Cerebellar nuclear complex (tissue), 1 donor: ENCODE data around the gene DNMT3A.
A peak's percentile ranks its signal among the peaks of the same experiment; 100 is the strongest.

ENCODE experiments used
- DNase-seq, 2 experiments: peaks; one replicate each; lab custom pipeline; 2025; lab: John Stamatoyannopoulos, UW

The DNMT3A gene

DNA sequence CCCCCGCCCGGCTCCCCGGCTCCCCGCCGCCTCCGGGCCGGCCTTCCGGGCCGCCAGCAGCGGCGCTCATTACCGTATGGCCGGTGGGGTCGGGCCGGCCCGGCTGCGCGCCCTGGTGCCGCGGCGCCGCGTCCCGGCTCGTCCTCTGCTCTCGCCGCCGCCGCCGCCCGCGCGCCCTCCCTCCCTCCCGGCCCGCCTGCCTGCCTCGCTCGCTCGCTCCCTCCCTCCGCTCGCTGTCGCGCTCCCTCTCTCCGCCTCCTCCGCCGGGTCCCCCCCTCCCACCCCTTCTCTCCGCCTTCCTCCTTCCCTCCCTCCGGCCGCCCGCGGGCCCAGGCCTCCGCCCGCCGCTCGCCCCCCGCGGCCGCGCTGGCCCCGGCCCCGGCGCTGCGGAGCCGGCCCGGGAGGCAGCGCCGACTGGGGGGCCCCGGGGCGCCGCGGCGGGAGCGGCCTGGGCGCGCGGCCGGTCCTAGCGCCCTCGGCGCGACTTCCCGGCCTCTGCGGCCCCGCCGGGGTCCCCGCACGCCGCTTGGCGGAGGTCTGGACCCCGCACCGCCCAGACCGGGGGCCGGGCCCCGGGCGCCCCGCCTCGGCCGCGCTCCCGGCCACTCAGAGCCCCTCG lies at the start of gene DNMT3A:
Gene DNMT3A (minus strand): TSS at position 173 of the 619 bp plus-strand sequence. CDS start 27,941 bp downstream, outside the sequence.
- DNase-seq = no peak

DNA sequence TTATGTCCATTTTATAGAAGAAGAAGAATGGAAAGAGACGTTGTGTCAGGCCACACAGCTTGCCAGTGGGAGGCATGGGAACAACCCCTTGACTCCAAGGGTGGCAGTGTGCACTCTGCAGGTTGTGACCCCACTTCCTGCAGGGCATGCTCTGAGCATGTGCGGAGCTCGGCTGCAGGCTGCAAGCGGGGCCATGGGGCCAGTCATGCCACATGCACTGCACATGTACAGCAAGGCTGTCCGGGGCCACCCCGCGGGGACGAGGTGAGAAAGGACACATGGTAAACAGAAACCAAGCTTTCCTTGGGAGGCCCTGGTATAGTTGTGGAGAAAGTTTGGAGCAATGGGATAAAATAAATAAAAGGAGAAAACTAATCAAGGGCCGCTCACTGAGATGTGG lies 47.4 kb upstream of the DNMT3A start:
- DNase-seq = no peak

- no peak for DNase-seq
These were observed 46.8 kb upstream of the DNMT3A start for GRCh38 chr2:25388491-25388890.

GRCh38 chr2:25387876-25388449 lies 46.2 kb upstream of the DNMT3A start:
- DNase-seq = no peak

DNA sequence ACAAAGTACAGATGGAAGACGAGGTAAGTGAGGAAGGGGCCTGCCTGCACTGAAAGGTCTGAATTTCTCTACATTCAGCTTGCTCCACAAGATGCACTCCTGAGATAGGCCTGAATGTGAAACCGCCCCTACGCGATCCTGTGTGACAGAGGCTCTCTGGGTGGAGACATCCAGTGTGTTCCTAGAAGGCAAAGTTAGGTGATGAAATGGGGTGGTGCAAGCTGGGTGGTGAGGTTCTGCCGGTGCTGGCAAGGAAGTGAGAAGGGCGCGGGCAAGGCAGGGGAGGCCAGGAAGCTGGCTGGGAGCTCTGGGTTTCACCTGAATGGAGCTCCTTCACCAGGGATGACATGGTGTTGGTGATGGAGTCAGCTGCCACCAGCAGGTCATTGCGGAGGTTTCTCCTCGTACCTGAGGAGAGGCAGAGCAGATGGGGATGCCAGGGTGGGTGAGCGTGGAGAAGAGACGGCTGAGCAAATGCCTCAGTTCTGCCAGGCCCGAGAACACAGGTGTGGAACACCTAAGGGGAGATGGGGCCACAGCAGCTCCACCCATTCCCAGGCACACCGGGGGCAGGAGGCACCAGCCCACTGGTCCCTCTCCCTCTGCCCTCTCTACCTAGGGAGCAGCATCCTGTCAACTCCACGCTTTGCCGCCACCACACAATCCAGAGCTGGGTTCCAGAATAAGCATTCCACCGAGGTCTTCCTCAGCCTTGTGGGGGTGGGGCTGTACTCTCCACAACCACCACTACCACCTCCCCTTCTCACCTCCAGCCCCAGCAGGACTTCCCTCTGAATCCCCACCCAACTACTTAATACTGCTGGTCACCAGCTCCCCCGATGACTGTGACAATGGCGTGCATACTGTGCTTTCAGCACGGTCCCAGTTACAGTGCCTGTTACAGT lies 45.5 kb upstream of the DNMT3A start:
- no peak for DNase-seq

- no peak for DNase-seq
These were observed 44.2 kb upstream of the DNMT3A start for GRCh38 chr2:25385910-25386309.

DNA sequence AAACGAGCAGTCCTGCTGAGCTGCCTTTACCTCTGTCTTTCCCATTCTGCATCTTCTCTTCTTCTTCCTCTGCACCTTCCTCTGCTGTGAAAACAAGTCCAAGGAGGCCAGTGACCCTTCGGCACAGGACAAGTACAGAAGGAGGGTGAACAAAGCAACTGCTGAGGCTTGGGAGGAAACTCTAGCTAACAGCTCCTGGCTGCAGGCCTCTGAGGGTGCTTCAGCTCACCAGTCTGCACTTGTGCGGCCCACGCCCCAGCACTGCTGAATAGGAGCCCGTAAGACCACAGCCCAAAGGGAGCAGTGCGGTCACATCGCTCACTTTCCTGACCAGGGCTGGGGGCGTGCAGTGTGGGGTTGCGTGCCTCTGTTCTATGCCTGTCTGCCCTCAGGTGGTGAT lies 42.1 kb upstream of the DNMT3A start:
- no peak for DNase-seq

DNA sequence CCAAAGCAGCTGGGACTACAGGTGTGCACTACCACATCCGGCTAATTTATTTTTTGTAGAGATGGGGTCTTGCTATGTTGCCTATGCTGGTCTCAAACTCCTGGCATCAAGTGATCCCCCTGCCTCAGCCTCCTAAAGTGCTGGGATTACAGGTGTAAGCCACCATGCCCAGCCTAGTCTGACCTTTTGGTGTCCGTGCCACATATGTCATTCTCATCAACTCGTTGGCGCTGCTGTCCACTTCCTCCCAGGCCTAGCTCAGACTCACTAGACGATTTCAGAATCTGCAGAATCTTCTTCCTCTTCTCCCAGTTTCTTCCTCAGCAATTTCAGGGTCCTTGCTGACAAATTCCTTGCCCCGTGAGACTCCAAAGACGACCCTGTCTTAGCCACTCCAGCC lies 39.8 kb upstream of the DNMT3A start:
- no peak for DNase-seq

DNA sequence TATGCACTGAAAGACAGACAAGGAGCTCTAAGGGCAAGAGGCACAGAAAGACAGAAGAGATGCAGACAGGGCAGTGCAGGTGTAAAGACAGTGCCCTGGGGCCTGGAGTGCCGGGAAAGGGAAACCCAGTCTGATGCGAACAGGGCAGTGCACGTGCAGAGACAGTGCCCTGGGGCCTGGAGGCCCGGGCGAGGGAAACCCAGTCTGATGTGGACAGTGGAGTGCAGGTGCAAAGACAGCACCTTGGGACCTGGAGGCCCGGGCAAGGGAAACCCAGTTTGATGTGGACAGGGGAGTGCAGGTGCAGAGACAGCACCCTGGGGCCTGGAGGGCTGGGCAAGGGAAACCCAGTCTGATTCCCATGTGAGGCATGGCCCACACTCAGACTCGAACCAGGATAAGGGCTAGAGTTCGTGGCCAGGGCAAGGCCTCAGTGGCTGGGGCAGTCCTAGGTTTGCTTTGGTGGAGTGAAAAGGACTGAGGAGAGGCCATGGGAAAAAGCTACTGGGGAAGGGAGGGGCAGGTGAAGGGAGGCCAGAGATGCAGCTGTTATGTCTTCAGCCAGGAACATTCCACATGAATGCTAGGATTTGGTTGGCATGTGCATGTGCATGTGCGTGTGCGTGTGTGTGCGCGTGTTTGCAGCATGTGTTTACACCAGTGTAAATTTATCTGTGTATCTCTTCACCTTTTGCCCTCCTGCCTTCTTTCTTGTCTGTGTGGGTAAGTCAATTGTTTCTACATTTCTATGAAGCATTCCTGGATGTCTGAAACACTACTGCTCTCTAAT lies 39.1 kb upstream of the DNMT3A start:
- DNase-seq = no peak

DNA sequence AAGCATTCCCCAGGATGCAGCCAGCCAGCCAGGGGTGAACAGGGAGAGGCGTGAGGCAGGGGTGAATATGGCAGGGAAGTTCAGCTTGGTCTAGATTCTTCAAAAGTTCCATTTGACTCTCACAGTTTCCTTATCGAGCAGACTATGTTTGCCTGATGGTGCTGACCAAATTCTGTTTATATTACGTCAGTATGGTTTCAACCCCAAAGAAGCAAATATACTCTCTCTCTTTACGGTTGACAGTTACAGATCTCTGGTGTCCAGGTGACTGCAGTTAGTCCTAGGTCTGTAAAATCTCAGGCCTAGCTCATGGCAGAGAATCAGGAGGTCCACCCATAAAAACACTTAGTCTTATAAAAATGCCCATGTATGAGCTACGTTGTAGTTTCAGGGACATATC lies 38.3 kb upstream of the DNMT3A start:
- no peak for DNase-seq

- no peak for DNase-seq
These were observed 37.8 kb upstream of the DNMT3A start for GRCh38 chr2:25379535-25379934.

GRCh38 chr2:25378731-25379490 lies 37.2 kb upstream of the DNMT3A start:
- no peak for DNase-seq

DNA sequence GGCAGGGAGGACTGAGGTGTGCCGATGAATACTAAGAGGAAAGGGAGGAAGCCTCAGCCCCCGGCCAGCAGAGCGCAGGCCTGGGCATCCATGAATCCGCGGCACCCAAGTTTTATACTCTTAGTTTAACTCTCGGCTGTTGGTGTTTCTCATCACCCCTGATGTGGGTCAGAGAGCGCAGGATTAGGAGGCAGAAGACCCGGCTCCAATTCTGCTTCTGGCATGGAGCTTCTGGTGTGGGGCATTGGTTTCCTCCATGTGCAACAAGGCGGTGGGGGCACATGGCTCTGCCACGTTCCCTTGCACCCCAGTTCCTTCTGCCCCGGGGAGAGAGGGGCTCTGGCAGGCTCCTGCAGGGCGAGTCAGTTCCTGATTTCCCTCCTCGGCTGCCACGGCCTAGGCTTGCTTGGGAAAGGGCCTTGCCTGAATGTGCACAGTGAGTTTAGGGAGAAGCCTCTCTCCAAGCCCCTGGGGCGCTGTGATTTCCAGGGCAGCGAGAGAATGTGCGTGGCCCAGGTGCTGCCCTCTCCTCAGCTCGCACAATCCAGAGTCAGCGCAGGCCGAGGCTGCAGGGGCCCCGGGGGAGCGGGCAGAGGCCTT lies 36.2 kb upstream of the DNMT3A start:
- no peak for DNase-seq

- peak in 1 of 2 experiments; percentile 24 for DNase-seq
These were observed 35.3 kb upstream of the DNMT3A start for GRCh38 chr2:25376750-25377621.

GRCh38 chr2:25375989-25376545 lies 34.3 kb upstream of the DNMT3A start:
- DNase-seq = no peak

DNA sequence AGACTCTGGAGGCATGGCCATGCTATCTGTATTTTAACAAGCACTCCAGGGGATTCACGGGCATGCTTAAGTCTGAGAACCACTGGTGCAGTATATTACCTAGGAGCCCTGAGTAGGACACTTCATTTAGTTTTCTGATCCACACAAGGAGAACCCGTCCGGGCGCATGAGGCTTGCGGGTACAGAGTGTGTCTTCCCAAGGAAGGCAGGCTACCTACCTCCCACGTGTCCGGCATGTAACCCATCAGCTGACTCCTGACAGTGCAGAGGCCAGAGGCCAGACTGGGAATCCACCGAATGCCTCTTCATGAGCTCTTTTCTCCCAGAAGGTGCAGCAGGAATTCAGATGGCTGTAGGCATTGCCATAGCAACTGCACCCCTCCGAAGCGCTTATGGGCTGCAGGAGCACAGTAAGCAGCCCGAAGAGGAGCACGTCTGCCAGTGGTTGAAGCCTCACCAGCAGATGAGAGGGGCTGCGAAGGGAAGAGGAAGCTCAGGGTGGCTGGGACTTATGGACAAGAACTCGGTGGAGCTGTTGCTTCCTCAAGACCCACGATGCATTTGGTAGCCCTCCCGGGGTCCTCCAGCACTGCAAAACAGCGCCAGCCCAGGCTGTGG lies 33.8 kb upstream of the DNMT3A start:
- DNase-seq = no peak

GRCh38 chr2:25374827-25375226 lies 33.1 kb upstream of the DNMT3A start:
- no peak for DNase-seq

GRCh38 chr2:25374411-25374810 lies 32.7 kb upstream of the DNMT3A start:
- no peak for DNase-seq

DNA sequence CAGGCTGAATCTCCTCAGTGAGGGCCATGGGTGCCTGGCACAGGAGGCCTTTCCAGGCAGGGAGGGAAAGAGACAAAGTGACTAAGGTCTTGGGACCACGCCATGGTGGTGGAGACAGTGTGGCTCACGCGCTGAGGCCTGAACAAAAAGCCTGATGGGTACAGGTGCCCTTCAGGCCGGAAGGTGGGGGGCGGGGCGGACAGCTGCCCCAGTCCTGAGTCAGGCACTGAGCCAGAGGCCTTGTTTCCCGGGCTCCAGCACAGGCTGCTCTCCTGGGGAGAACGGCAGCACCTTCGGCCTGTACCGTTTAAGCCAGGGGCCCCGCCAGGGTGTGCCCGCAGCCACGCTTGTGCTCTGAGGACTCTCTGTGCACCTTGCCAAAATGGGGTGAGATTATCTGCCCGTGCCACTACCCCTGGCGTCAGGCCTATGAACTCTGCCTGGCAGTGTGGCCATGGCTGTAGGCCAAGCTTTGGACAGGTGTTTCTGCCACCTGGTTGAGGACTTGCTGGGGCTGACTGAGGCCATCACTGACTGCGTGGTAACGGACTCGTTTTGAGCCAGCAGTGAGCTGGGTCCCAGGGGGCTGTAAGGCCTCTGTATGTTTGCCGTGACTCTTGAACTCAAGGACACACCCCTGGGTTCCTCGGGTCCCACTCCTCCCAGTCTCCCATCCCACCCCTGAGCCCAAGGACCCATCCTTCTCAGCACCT lies 31.7 kb upstream of the DNMT3A start:
- no peak for DNase-seq
